ENCODE data around the gene IQCH. TPM values are rescaled to one million over a fixed set of nuclear protein-coding genes. Genes with fewer than 3 reads are reported as not detected.

IQCH gene
- total RNA-seq, 1 donor from 2014 or later: 5.2 TPM

GRCh38 chr15:67456677-67457529 is 202.3 kb downstream of the IQCH start:
- Mint-ChIP-seq H3K4me1 (ENCODE audit: low read depth) (peaks cover 6% of the 10 kb centered on the region), H3K27ac (no peak overlapping the region), H3K4me3 (ENCODE audit: low read depth) (no peak overlapping the region), H3K36me3 (ENCODE audit: insufficient read depth) (peaks cover 16% of the 10 kb centered on the region), H3K9me3 (ENCODE audit: low read depth) (peaks cover 11% of the 10 kb centered on the region), H3K27me3 (peaks cover 36% of the 10 kb centered on the region)
- TF ChIP-seq CTCF (IDR thresholded peaks at IDR 0.05; ENCODE audit: unreplicated experiment): peak; percentile 92
- peak; percentile 73 for DNase-seq (ENCODE audit: low spot score, unreplicated experiment)

GRCh38 chr15:67458331-67459029 is 203.9 kb downstream of the IQCH start:
- H3K4me1 Mint-ChIP-seq (ENCODE audit: low read depth): peaks cover 14% of the 10 kb centered on the region
- H3K36me3 Mint-ChIP-seq (ENCODE audit: insufficient read depth): peaks cover 10% of the 10 kb centered on the region
- peaks cover 36% of the 10 kb centered on the region for H3K27me3 Mint-ChIP-seq
- no peak overlapping the region for H3K27ac Mint-ChIP-seq
- no peak for TF ChIP-seq CTCF (IDR thresholded peaks at IDR 0.05; ENCODE audit: unreplicated experiment)
- no peak for DNase-seq (ENCODE audit: low spot score, unreplicated experiment)
- no peak overlapping the region for H3K4me3 Mint-ChIP-seq (ENCODE audit: low read depth)
- peaks cover 5% of the 10 kb centered on the region for H3K9me3 Mint-ChIP-seq (ENCODE audit: low read depth)

GRCh38 chr15:67460521-67460920 is 205.9 kb downstream of the IQCH start:
- H3K9me3 Mint-ChIP-seq (ENCODE audit: low read depth): no peaks in the 10 kb centered on the region
- H3K36me3 Mint-ChIP-seq (ENCODE audit: insufficient read depth): no peaks in the 10 kb centered on the region
- H3K4me1 Mint-ChIP-seq (ENCODE audit: low read depth): peaks cover 19% of the 10 kb centered on the region
- no peak for DNase-seq (ENCODE audit: low spot score, unreplicated experiment)
- H3K4me3 Mint-ChIP-seq (ENCODE audit: low read depth): no peak overlapping the region
- no peak for TF ChIP-seq CTCF (IDR thresholded peaks at IDR 0.05; ENCODE audit: unreplicated experiment)
- H3K27me3 Mint-ChIP-seq: peaks cover 40% of the 10 kb centered on the region
- no peak overlapping the region for H3K27ac Mint-ChIP-seq

- Mint-ChIP-seq H3K36me3 (ENCODE audit: insufficient read depth) (no peaks in the 10 kb centered on the region), H3K27ac (no peak overlapping the region), H3K27me3 (peaks cover 40% of the 10 kb centered on the region), H3K4me1 (ENCODE audit: low read depth) (peaks cover 22% of the 10 kb centered on the region), H3K4me3 (ENCODE audit: low read depth) (no peak overlapping the region), H3K9me3 (ENCODE audit: low read depth) (no peaks in the 10 kb centered on the region)
- no peak for DNase-seq (ENCODE audit: low spot score, unreplicated experiment)
- TF ChIP-seq CTCF (IDR thresholded peaks at IDR 0.05; ENCODE audit: unreplicated experiment): no peak
Observed at GRCh38 chr15:67461735-67462134, 207.1 kb downstream of the IQCH start.

- H3K27me3 Mint-ChIP-seq: peaks cover 40% of the 10 kb centered on the region
- H3K4me1 Mint-ChIP-seq (ENCODE audit: low read depth): peaks cover 23% of the 10 kb centered on the region
- H3K36me3 Mint-ChIP-seq (ENCODE audit: insufficient read depth): no peaks in the 10 kb centered on the region
- no peaks in the 10 kb centered on the region for H3K9me3 Mint-ChIP-seq (ENCODE audit: low read depth)
- DNase-seq (ENCODE audit: low spot score, unreplicated experiment): no peak
- TF ChIP-seq CTCF (IDR thresholded peaks at IDR 0.05; ENCODE audit: unreplicated experiment): no peak
- no peak overlapping the region for H3K27ac Mint-ChIP-seq
- H3K4me3 Mint-ChIP-seq (ENCODE audit: low read depth): no peak overlapping the region
Observed at GRCh38 chr15:67462875-67463274, 208.3 kb downstream of the IQCH start.
